Measurements from ENCODE around the gene CDC25B.
"Not testable (repeated sequence)": the region's sequence is repeated elsewhere in the genome, so short reads cannot be mapped to it uniquely, and the experiment has no call there.

CDC25B gene

DNA sequence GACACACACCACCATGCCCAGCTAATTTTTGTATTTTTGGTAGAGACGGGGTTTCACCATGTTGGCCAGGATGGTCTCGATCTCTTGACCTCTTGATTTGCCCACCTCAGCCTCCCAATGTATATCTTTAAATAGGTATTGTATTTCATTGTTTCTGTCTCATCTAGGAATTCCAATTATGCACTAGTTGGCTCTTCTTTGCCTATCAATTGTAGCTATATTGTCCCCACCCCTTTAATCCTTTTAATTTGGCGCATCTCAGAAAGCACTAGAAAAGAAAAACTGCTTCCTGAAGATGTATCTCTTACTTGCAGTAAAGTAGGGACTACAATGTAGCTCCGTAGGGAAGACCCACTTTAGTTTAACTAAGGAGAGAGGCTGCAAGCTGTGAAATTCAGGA lies 40.0 kb downstream of the CDC25B start:
- intact Hi-C loops (cut with DNase I; ENCODE audit: low total_unique reads), result no loop called here
- H3K27ac ChIP-seq, result no peak overlapping the region
- H3K36me3 ChIP-seq, result peaks cover 0 to 5% (median 3%) of the 10 kb centered on the region in 3 donors
- TF ChIP-seq, protein P1, sequence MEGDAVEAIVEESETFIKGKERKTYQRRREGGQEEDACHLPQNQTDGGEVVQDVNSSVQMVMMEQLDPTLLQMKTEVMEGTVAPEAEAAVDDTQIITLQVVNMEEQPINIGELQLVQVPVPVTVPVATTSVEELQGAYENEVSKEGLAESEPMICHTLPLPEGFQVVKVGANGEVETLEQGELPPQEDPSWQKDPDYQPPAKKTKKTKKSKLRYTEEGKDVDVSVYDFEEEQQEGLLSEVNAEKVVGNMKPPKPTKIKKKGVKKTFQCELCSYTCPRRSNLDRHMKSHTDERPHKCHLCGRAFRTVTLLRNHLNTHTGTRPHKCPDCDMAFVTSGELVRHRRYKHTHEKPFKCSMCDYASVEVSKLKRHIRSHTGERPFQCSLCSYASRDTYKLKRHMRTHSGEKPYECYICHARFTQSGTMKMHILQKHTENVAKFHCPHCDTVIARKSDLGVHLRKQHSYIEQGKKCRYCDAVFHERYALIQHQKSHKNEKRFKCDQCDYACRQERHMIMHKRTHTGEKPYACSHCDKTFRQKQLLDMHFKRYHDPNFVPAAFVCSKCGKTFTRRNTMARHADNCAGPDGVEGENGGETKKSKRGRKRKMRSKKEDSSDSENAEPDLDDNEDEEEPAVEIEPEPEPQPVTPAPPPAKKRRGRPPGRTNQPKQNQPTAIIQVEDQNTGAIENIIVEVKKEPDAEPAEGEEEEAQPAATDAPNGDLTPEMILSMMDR (IDR thresholded peaks at IDR 0.05), result no peak
- H3K4me1 ChIP-seq, result no peaks in the 10 kb centered on the region
- H3K27me3 ChIP-seq, result no peaks in the 10 kb centered on the region
- H3K4me3 ChIP-seq, result no peak overlapping the region
- H3K9me3 ChIP-seq, result no peaks in the 10 kb centered on the region
- no peak for DNase-seq

DNA sequence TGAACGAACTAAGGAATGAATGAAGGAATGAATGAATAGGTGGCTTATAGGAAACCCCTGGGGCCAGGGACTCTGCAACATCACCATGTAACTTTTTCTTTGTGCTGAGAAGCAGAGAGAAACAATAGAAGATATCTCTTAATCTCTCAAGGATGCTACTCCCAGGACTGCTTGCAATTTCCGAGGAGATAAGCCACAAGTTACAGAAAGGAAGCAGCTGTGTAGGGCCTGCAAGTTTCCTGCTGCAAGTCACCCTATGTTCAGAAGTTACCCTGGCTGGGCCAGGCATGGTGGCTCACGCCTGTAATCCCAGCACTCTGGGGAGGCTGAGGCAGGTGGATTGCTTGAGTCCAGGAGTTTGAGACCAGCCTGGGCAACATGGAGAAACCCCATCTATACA lies 43.2 kb downstream of the CDC25B start:
- Histone ChIP-seq H3K27me3 (no peaks in the 10 kb centered on the region), H3K27ac (no peak overlapping the region), H3K36me3 (peaks cover 0 to 5% (median 3%) of the 10 kb centered on the region in 3 donors), H3K9me3 (no peaks in the 10 kb centered on the region), H3K4me3 (no peak overlapping the region), H3K4me1 (no peaks in the 10 kb centered on the region)
- TF ChIP-seq, protein P1 (IDR thresholded peaks at IDR 0.05), result no peak
- intact Hi-C loops (cut with DNase I; ENCODE audit: low total_unique reads), result no loop called here
- DNase-seq, result no peak

DNA sequence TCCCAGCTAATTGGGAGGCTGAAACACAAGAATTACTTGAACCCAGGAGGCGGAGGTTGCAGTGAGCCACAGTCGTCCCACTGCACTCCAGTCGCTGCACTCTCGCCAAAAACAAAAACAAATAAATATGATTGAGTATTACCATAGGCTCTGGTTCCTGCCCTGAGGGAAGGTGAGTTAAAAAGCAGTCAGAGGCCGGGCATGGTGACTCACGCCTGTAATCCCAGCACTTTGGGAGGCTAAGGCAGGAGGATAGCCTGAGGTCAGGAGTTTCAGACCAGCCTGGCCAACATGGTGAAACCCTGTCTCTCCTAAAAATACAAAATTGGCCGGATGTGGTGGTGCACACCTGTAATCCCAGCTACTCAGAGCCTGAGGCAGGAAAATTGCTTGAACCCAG lies 44.1 kb downstream of the CDC25B start:
- H3K4me3 ChIP-seq, H3K4me1 ChIP-seq, H3K36me3 ChIP-seq, H3K27me3 ChIP-seq, H3K27ac ChIP-seq, H3K9me3 ChIP-seq, DNase-seq: not testable (repeated sequence)
- intact Hi-C loops (cut with DNase I; ENCODE audit: low total_unique reads), result loop anchor here (10.0 kb wide), 1 partner anchor 165 kb away; no protein-coding TSS in a partner anchor

DNA sequence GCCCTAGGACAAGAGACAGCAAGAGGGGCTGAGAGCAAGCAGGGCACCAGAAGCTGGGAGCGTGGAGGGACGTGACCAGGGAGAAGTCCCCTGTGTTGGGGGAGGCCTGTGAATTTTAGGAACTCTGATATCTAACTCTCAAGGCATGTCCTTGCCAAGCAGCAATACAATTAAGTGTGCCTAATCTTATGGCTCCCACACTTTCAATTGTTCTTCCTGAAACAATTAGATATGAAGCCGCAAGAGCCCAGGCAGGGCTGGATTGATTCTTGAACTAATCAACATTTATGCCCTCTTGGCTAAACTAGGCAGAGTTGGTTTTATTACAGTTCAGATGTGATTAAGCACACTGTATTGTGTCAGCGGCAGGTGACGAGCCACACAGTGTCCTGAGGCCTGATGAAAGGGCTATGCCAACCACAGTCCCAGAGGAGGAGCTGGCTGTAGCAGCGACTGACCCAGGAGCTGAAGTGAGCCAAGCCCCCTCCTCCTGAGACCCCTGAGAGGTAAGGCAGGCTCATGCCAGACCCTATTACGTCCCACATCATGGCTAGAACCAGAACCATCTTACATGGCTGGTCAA lies 46.3 kb downstream of the CDC25B start:
- Histone ChIP-seq H3K27ac (no peak overlapping the region), H3K4me3 (no peak overlapping the region), H3K9me3 (no peaks in the 10 kb centered on the region), H3K27me3 (no peaks in the 10 kb centered on the region), H3K4me1 (peaks cover 0 to 10% (median 4%) of the 10 kb centered on the region in 4 donors), H3K36me3 (no peaks in the 10 kb centered on the region)
- TF ChIP-seq, protein P1 (IDR thresholded peaks at IDR 0.05), result no peak
- DNase-seq, result no peak
- intact Hi-C loops (cut with DNase I; ENCODE audit: low total_unique reads), result loop anchor here (10.0 kb wide), 1 partner anchor 168 kb away; no protein-coding TSS in a partner anchor

DNA sequence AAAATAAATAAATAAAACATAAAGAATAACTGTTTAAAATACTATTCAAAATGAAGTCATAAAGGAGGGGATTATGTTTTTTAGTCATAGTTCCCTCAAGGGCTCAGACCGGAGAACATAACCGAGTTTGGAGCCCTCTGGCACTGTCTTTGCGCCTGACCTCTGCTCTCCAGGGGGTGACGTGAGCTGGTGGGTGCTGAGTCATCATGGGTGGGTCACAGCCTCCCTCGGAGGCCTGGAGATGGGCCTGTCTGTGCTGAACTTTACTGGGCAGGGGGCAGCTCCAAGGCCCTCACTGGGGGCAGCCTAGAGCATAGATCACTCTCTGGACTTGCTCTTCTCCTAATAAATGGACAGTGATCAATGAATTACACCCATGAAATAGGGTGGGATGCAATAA lies 47.4 kb downstream of the CDC25B start:
- TF ChIP-seq, protein P1 (IDR thresholded peaks at IDR 0.05), result no peak
- DNase-seq, result no peak
- H3K9me3 ChIP-seq, result no peaks in the 10 kb centered on the region
- no peak overlapping the region for H3K4me3 ChIP-seq
- no peaks in the 10 kb centered on the region for H3K27me3 ChIP-seq
- no peak overlapping the region for H3K27ac ChIP-seq
- no peaks in the 10 kb centered on the region for H3K36me3 ChIP-seq
- H3K4me1 ChIP-seq, result peaks cover 0 to 21% (median 13%) of the 10 kb centered on the region in 4 donors
- intact Hi-C loops (cut with DNase I; ENCODE audit: low total_unique reads), result loop anchor here (10.0 kb wide), 1 partner anchor 169 kb away; no protein-coding TSS in a partner anchor

DNA sequence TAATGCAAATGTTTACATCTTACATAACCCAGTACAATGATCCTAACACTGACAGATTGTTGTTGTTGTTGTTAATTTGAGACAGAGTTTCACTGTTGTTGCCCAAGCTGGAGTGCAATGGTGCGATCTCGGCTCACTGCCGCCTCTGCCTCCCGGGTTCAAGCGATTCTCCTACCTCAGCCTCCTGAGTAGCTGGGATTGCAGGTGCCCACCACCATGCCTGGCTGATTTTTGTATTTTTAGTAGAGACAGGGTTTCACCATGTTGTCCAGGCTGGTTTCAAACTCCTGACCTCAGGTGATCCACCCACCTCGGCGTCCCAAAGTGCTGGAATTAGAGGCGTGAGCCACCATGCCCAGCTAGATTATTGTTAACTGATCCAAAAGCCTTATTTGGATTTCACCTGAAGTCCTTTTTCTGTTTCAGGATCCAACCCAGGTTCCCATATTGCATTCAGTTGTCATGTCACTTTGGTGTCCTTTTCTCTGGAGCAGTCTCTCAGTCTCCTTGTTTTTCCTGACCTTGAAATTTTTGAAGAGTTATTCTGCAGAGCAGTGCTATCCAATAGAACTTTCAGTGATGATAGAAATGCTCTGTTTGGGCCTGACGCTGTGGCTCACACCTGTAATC lies 48.0 kb downstream of the CDC25B start:
- DNase-seq, H3K36me3 ChIP-seq, H3K27ac ChIP-seq, H3K27me3 ChIP-seq, H3K9me3 ChIP-seq, H3K4me3 ChIP-seq: not testable (repeated sequence)
- intact Hi-C loops (cut with DNase I; ENCODE audit: low total_unique reads), result loop anchor here (10.0 kb wide), 1 partner anchor 169 kb away; no protein-coding TSS in a partner anchor
- H3K4me1 ChIP-seq, result peaks cover 0 to 27% (median 18%) of the 10 kb centered on the region in 4 donors

Data from tibial artery (tissue), 4 donors.